IMR-90 (cell line): Measurements from ENCODE around the gene AGR3. TPM values are rescaled to one million over a fixed set of nuclear protein-coding genes. Genes with fewer than 3 reads are reported as not detected.

ENCODE experiments used
- ATAC-seq: fragments of 200-7000 bp; cut with Tn5 transposase; 2 replicates; pipeline ENCODE4 v1.9.1; 2020; ENCODE audit warnings: low read depth, mild to moderate bottlenecking, moderate library complexity
- BruUV-seq: library from RNA; stranded (reverse); fragments of 400-500 nt; replicated peaks from 2 replicates; lab custom pipeline; 2021; lab: Mats Ljungman, UMichigan
- CTCF ChIA-PET: fragments of 300-600 bp; formaldehyde crosslinking; extraction: SDS; loops from one replicate; lab custom pipeline; 2021; ENCODE audit warnings: antibody characterized with exemption; lab: Yijun Ruan, JAX
- POLR2A ChIA-PET: fragments of 300-600 bp; sonication (Branson Sonifier 250); formaldehyde crosslinking; loops from one replicate; lab custom pipeline; 2022; ENCODE audit warnings: antibody characterized with exemption; ENCODE audit not compliant: unreplicated experiment; lab: Charles Lee
- DNase-seq: peaks from one replicate; pipeline ENCODE4 v3.0.0; 2013
- H2AFZ ChIP-seq: replicated peaks from 2 replicates; pipeline ENCODE3; 2013; ENCODE audit warnings: low read length, mild to moderate bottlenecking; ENCODE audit not compliant: poor library complexity
- H2AK5ac ChIP-seq: 2 replicates; pipeline ENCODE4 v1.6.1; 2013; ENCODE audit warnings: low read depth, low read length, inconsistent platforms
- H2AK9ac ChIP-seq: replicated peaks from 2 replicates; pipeline ENCODE3; 2013; ENCODE audit warnings: mild to moderate bottlenecking, low read depth, low read length, moderate library complexity; ENCODE audit not compliant: poor library complexity
- H2BK120ac ChIP-seq: 2 replicates; pipeline ENCODE4 v1.6.1; 2013; ENCODE audit warnings: low read depth, low read length, inconsistent platforms
- H2BK15ac ChIP-seq: 3 replicates; pipeline ENCODE4 v1.6.1; 2013; ENCODE audit warnings: low read depth, low read length, inconsistent platforms
- H2BK20ac ChIP-seq: 2 replicates; pipeline ENCODE4 v1.6.1; 2013; ENCODE audit warnings: low read depth, mild to moderate bottlenecking, inconsistent platforms, low read length, moderate library complexity
- H2BK5ac ChIP-seq: 2 replicates; pipeline ENCODE4 v1.6.1; 2013; ENCODE audit warnings: mild to moderate bottlenecking, low read depth, low read length, inconsistent platforms; ENCODE audit not compliant: poor library complexity, severe bottlenecking
- H3K14ac ChIP-seq: replicated peaks from 2 replicates; pipeline ENCODE4 v1.6.1; 2013; ENCODE audit warnings: low read depth, low read length, inconsistent platforms
- H3K18ac ChIP-seq: 2 replicates; pipeline ENCODE4 v1.6.1; 2013; ENCODE audit warnings: low read depth, low read length, control low read depth
- H3K23ac ChIP-seq: 2 replicates; pipeline ENCODE4 v1.6.1; 2013; ENCODE audit warnings: low read depth, low read length, inconsistent platforms
- H3K27ac ChIP-seq: 2 replicates; pipeline ENCODE4 v1.5.1; 2013; ENCODE audit warnings: mild to moderate bottlenecking, control low read depth, low read length; ENCODE audit not compliant: insufficient read depth
- H3K27me3 ChIP-seq: 2 replicates; pipeline ENCODE4 v1.6.1; 2013; ENCODE audit warnings: low read length; ENCODE audit not compliant: control insufficient read depth, insufficient read depth
- H3K36me3 ChIP-seq: 2 replicates; pipeline ENCODE4 v1.6.1; 2013; ENCODE audit warnings: low read length, mixed read lengths; ENCODE audit not compliant: control insufficient read depth, insufficient read depth
- H3K4ac ChIP-seq: 2 replicates; pipeline ENCODE4 v1.6.1; 2013; ENCODE audit warnings: low read depth, low read length, inconsistent platforms
- H3K4me1 ChIP-seq: 2 replicates; pipeline ENCODE4 v1.6.1; 2013; ENCODE audit warnings: low read length, mixed read lengths; ENCODE audit not compliant: control insufficient read depth, insufficient read depth
- H3K4me2 ChIP-seq: 2 replicates; pipeline ENCODE4 v1.6.1; 2013; ENCODE audit warnings: low read depth, mild to moderate bottlenecking, control low read depth, low read length, moderate library complexity
- H3K4me3 ChIP-seq: 2 replicates; pipeline ENCODE4 v1.5.1; 2013; ENCODE audit warnings: low read depth, mild to moderate bottlenecking, control low read depth, low read length, moderate library complexity; ENCODE audit not compliant: insufficient read depth
- H3K56ac ChIP-seq: 2 replicates; pipeline ENCODE4 v1.6.1; 2013; ENCODE audit warnings: low read length, inconsistent platforms; ENCODE audit not compliant: insufficient read depth; ENCODE audit errors: extremely low read depth
- H3K79me1 ChIP-seq, 2 experiments: 2 replicates each; pipeline ENCODE4 v1.6.1; 2013; ENCODE audit warnings: low read length in 2 of 2, inconsistent platforms in 1 of 2, low read depth in 1 of 2
- H3K9ac ChIP-seq: 2 replicates; pipeline ENCODE4 v1.6.1; 2013; ENCODE audit warnings: low read depth, low read length, control low read depth
- H3K9me1 ChIP-seq: 2 replicates; pipeline ENCODE4 v1.6.1; 2013; ENCODE audit warnings: low read length, inconsistent platforms; ENCODE audit not compliant: insufficient read depth
- H3K9me3 ChIP-seq: 2 replicates; pipeline ENCODE4 v1.6.1; 2013; ENCODE audit warnings: low read length; ENCODE audit not compliant: control insufficient read depth, insufficient read depth
- H4K20me1 ChIP-seq: 2 replicates; pipeline ENCODE4 v1.6.1; 2013; ENCODE audit warnings: low read length, inconsistent platforms; ENCODE audit not compliant: insufficient read depth
- H4K5ac ChIP-seq: 2 replicates; pipeline ENCODE4 v1.6.1; 2013; ENCODE audit warnings: mild to moderate bottlenecking, low read depth, low read length, control low read depth
- H4K8ac ChIP-seq, 2 experiments: 2 replicates each; pipeline ENCODE4 v1.6.1; 2013; ENCODE audit warnings: low read depth in 2 of 2, low read length in 2 of 2, control low read depth in 1 of 2, inconsistent platforms in 1 of 2
- H4K91ac ChIP-seq: 2 replicates; pipeline ENCODE4 v1.6.1; 2013; ENCODE audit warnings: low read depth, low read length, inconsistent platforms; ENCODE audit not compliant: insufficient read depth
- BHLHE40 ChIP-seq: fragments of 150-350 bp; IDR thresholded peaks from 2 replicates; pipeline ENCODE4 v1.6.1; 2016; ENCODE audit warnings: mild to moderate bottlenecking, low read depth, low read length
- CEBPB ChIP-seq: IDR thresholded peaks from 2 replicates; pipeline ENCODE4 v1.6.1; 2012; ENCODE audit warnings: low read depth, low read length, improper control_type of control experiment
- CHD1 ChIP-seq: IDR thresholded peaks from 2 replicates; pipeline ENCODE4 v1.6.1; 2012; ENCODE audit warnings: low read depth, low read length, improper control_type of control experiment
- ELK1 ChIP-seq: fragments of 150-350 bp; IDR thresholded peaks from 2 replicates; pipeline ENCODE4 v1.6.1; 2016; ENCODE audit warnings: low read depth, mild to moderate bottlenecking, low read length, moderate library complexity, borderline replicate concordance
- FOS ChIP-seq: fragments of 150-350 bp; IDR thresholded peaks from 2 replicates; pipeline ENCODE4 v1.6.1; 2016; ENCODE audit warnings: low read depth, low read length
- MAFK ChIP-seq: IDR thresholded peaks from 2 replicates; pipeline ENCODE4 v1.6.1; 2012; ENCODE audit warnings: low read depth, low read length, improper control_type of control experiment
- MAZ ChIP-seq: IDR thresholded peaks from 2 replicates; pipeline ENCODE4 v1.6.1; 2012; ENCODE audit warnings: low read depth, mild to moderate bottlenecking, low read length, improper control_type of control experiment, moderate library complexity, borderline replicate concordance
- MXI1 ChIP-seq: IDR thresholded peaks from 2 replicates; pipeline ENCODE4 v1.6.1; 2012; ENCODE audit warnings: low read depth, mild to moderate bottlenecking, low read length, moderate library complexity, borderline replicate concordance
- NFE2L2 ChIP-seq: fragments of 150-350 bp; IDR thresholded peaks from 2 replicates; pipeline ENCODE4 v1.6.1; 2016; ENCODE audit warnings: low read depth, mild to moderate bottlenecking, low read length
- POLR2A ChIP-seq: IDR thresholded peaks from 2 replicates; pipeline ENCODE4 v1.6.1; 2012; ENCODE audit warnings: mild to moderate bottlenecking, low read depth, low read length
- RAD21 ChIP-seq: IDR thresholded peaks from 2 replicates; pipeline ENCODE4 v1.6.1; 2012; ENCODE audit warnings: low read length, improper control_type of control experiment
- RFX5 ChIP-seq: IDR thresholded peaks from 2 replicates; pipeline ENCODE4 v1.8.0; 2012; ENCODE audit warnings: low read depth, mild to moderate bottlenecking, low read length, moderate library complexity
- SMC3 ChIP-seq: fragments of 150-350 bp; IDR thresholded peaks from 2 replicates; pipeline ENCODE4 v1.6.1; 2016; ENCODE audit warnings: low read depth, mild to moderate bottlenecking, antibody characterized with exemption, low read length, moderate library complexity
- USF2 ChIP-seq: fragments of 150-350 bp; IDR thresholded peaks from 2 replicates; pipeline ENCODE4 v1.6.1; 2017; ENCODE audit warnings: mild to moderate bottlenecking, antibody characterized with exemption, low read length, low read depth
- WGBS, 2 experiments: methylation state at CpG; one replicate each; pipeline versions ENCODE4 v1.1.5 to v1.1.7; 2013; ENCODE audit warnings: missing lambda C conversion rate in 2 of 2; ENCODE audit not compliant: insufficient read length in 1 of 2; ENCODE audit errors: extremely low coverage in 2 of 2; 5-methylcytosine and 5-hydroxymethylcytosine counted together
- dilution Hi-C: fragments of 300-500 bp; cut with HindIII; formaldehyde crosslinking; loops from one replicate; pipeline ENCODE4 v1.14.3; 2018; ENCODE audit warnings: low sequenced_read_pairs; ENCODE audit not compliant: unreplicated experiment
- in situ Hi-C: fragments of 300-500 bp; cut with MboI; formaldehyde crosslinking; loops from 3 replicates; pipeline ENCODE4 v1.14.3; 2019; ENCODE audit warnings: low sequenced_read_pairs, inconsistent platforms, mixed read lengths
- intact Hi-C: fragments of 100-400 bp; cut with micrococcal nuclease; formaldehyde crosslinking; loops from 2 replicates; pipeline ENCODE4 v1.10.0; 2022
- polyA plus RNA-seq, 3 experiments: library from polyadenylated mRNA; depleted of rRNA; stranded (reverse); fragments of >200 nt; gene quantifications; 2 replicates each; pipeline ENCODE4 v1.2.3, GENCODE V29; 2012; ENCODE audit warnings: low replicate concordance in 1 of 3
- total RNA-seq: library from RNA; depleted of rRNA; stranded (reverse); fragments of >200 nt; gene quantifications from 2 replicates; pipeline ENCODE4 v1.2.3, GENCODE V29; 2012
- TF ChIP-seq, protein P1 (sequence below): conservative IDR thresholded peaks from 2 replicates; pipeline ENCODE4 v1.5.1; 2012; ENCODE audit warnings: mild to moderate bottlenecking, low read depth, low read length, improper control_type of control experiment

The AGR3 gene
- total and polyA plus RNA-seq, 2 of the 4 experiments (the other 2 are of a cell fraction) = not detected

DNA sequence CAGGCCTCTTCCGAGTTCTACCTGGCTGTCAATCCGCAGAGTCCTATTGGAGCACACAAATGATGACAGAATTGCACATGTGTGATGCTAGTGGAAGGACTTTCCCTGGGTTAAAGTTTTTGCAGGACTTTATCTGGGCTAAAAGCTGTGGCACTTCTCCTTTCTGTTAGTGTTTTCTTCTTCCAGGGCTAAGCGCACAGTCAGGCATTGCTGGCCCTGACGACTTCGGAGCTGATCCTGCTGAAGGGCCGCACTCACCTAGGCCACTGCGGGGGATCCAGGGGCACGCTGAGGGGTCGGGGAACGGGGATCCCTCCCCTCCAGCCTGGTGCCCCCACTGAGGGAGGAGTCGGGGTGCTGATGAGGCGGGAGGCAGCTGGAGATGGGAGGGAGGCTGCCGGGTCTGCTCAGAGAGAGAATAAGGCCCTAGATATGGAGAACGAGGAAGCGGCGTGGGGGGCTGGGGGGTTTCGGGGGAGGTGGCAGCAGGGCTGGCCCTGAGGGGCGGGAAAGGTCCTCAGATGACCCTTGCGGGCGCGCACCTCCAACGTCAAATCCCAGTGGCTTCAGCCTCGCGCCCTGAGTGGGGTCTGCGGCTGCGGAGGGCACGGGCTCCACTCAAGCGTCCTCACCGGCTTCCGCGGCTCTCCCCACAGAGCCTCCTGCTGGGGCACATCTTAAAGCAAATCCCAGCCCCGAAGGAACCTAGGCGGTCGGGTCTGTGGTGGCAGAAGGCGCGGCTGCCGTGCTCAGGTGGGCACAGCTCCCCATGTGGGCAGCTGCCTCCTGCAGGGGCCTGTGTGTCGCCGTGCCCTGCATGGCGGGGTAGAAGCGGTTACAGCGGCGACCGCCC is 30.9 kb downstream of the AGR3 start:
- no peak overlapping the region for H3K18ac ChIP-seq
- H2BK120ac ChIP-seq = no peak overlapping the region
- no peaks in the 10 kb centered on the region for H3K79me1 ChIP-seq
- DNase-seq = no peak
- H2BK15ac ChIP-seq = no peak overlapping the region
- no peak overlapping the region for H3K4me2 ChIP-seq
- 73% methylated on average over 3 of the region's 44 CpGs; no CpG with 5 or more reads in 1 of the 2 experiments for WGBS, 2 experiments
- H3K4me3 ChIP-seq = no peak overlapping the region
- H3K9me3 ChIP-seq = no peaks in the 10 kb centered on the region
- ChIA-PET CTCF (no interaction called here), POLR2A (no interaction called here)
- no peaks in the 10 kb centered on the region for H3K36me3 ChIP-seq
- no peak overlapping the region for H4K5ac ChIP-seq
- H3K4me1 ChIP-seq = peaks cover 3% of the 10 kb centered on the region
- H2AFZ ChIP-seq = no peak overlapping the region
- no peaks in the 10 kb centered on the region for H4K20me1 ChIP-seq
- H3K14ac ChIP-seq = no peak overlapping the region
- dilution Hi-C loops (no loop called here), intact Hi-C loops (no loop called here), in situ Hi-C loops (no loop called here)
- H2BK20ac ChIP-seq = no peak overlapping the region
- H3K9me1 ChIP-seq = no peaks in the 10 kb centered on the region
- no peak overlapping the region for H4K8ac ChIP-seq
- H3K27ac ChIP-seq = no peak overlapping the region
- ATAC-seq = no peak
- H3K23ac ChIP-seq = no peak overlapping the region
- no peak overlapping the region for H3K9ac ChIP-seq
- BruUV-seq = no TSS peak
- H2AK9ac ChIP-seq = no peak overlapping the region
- no peak overlapping the region for H3K4ac ChIP-seq
- H3K27me3 ChIP-seq = peaks cover 2% of the 10 kb centered on the region; the same call in 1 of the 2 replicates
- no peak overlapping the region for H2BK5ac ChIP-seq
- no peak overlapping the region for H4K91ac ChIP-seq
- H2AK5ac ChIP-seq = no peak overlapping the region
- no peak overlapping the region for H3K56ac ChIP-seq
- TF ChIP-seq, protein P1, sequence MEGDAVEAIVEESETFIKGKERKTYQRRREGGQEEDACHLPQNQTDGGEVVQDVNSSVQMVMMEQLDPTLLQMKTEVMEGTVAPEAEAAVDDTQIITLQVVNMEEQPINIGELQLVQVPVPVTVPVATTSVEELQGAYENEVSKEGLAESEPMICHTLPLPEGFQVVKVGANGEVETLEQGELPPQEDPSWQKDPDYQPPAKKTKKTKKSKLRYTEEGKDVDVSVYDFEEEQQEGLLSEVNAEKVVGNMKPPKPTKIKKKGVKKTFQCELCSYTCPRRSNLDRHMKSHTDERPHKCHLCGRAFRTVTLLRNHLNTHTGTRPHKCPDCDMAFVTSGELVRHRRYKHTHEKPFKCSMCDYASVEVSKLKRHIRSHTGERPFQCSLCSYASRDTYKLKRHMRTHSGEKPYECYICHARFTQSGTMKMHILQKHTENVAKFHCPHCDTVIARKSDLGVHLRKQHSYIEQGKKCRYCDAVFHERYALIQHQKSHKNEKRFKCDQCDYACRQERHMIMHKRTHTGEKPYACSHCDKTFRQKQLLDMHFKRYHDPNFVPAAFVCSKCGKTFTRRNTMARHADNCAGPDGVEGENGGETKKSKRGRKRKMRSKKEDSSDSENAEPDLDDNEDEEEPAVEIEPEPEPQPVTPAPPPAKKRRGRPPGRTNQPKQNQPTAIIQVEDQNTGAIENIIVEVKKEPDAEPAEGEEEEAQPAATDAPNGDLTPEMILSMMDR = no peak
- TF ChIP-seq FOS (no peak), MAFK (no peak), ELK1 (no peak), USF2 (no peak), RAD21 (no peak), CHD1 (no peak), CEBPB (no peak), MAZ (no peak), NFE2L2 (no peak), RFX5 (no peak), MXI1 (no peak), POLR2A (no peak), BHLHE40 (no peak), SMC3 (no peak)
